Retinal pigment epithelial cell (primary cell): ENCODE data around the gene CLK2.
"Not testable (repeated sequence)": the region's sequence is repeated elsewhere in the genome, so short reads cannot be mapped to it uniquely, and the experiment has no call there.

ENCODE experiments used
- DNase-seq: peaks from one replicate; pipeline ENCODE4 v3.0.0-alpha.2; 2010; ENCODE audit warnings: low read depth
- H3K4me3 ChIP-seq: 2 replicates; pipeline ENCODE4 v1.5.1; 2011; ENCODE audit warnings: mild to moderate bottlenecking, low read length, control low read depth, moderate library complexity
- TF ChIP-seq, protein P1 (sequence below): conservative IDR thresholded peaks from 2 replicates; pipeline ENCODE4 v1.5.1; 2011; ENCODE audit warnings: low read depth, low read length, control low read depth, inconsistent platforms

Gene CLK2

DNA sequence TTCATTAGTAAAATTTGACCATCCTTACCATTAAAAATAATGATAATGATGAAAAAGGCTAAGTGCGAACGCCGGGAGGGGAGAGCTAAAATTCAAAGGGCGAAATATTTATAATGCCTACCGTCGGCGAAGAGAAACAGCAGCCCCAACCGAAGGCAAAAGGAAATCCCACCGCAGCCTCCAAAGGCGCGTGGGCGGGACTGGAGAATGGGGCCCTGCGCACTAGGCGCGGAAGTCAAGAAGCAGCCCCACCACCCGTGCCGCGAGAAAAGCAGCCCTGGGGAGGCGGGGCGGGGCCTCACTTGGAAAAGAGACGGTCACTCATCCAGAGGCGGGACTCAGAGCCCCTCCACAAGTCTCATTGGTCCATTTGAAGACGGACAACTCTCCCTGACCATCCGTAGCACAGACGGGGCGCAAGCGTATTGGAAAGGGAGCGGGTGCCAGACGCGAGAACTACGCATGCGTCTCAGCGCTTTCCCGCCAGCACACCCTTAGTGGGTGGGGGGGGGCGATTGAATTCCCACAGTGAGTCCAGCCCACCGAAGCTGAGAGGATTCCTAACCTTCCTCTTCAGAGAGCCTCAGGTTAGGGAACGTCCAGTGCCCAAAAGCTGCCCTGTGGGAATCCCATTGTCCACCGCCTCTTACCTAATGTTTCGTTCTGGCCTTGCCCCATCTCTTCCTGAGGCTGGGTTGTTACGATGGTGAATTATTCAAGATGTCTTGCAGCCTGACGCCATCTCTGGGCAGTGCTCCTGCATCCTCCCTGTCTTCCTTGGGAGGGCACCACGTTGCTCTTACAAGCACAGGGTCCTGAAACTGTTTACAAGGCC, 45.8 kb downstream of the CLK2 start:
- DNase-seq, result peak; percentile 95
- TF ChIP-seq, protein P1, sequence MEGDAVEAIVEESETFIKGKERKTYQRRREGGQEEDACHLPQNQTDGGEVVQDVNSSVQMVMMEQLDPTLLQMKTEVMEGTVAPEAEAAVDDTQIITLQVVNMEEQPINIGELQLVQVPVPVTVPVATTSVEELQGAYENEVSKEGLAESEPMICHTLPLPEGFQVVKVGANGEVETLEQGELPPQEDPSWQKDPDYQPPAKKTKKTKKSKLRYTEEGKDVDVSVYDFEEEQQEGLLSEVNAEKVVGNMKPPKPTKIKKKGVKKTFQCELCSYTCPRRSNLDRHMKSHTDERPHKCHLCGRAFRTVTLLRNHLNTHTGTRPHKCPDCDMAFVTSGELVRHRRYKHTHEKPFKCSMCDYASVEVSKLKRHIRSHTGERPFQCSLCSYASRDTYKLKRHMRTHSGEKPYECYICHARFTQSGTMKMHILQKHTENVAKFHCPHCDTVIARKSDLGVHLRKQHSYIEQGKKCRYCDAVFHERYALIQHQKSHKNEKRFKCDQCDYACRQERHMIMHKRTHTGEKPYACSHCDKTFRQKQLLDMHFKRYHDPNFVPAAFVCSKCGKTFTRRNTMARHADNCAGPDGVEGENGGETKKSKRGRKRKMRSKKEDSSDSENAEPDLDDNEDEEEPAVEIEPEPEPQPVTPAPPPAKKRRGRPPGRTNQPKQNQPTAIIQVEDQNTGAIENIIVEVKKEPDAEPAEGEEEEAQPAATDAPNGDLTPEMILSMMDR, result no peak
- peak overlapping the region; percentile 75 for H3K4me3 ChIP-seq

DNA sequence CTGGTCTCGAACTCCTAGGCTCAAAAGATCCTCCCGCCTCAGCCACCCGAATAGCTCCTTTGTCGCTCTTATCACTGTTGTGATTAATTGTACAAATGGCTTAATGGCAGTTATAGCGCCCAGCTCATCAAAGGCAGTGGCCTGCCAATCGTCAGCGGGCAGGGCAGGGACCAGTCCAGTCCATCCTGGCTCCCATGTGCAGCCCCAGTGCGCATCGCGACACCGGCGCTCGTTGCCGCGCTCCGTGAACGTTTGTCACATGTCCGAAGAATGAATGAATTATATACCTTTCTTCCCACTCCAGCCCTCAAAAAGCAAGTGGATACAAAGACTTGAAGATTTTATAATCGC, 46.4 kb downstream of the CLK2 start:
- DNase-seq, result no peak
- TF ChIP-seq, protein P1, result no peak
- H3K4me3 ChIP-seq, result peak overlapping the region; percentile 75

DNA sequence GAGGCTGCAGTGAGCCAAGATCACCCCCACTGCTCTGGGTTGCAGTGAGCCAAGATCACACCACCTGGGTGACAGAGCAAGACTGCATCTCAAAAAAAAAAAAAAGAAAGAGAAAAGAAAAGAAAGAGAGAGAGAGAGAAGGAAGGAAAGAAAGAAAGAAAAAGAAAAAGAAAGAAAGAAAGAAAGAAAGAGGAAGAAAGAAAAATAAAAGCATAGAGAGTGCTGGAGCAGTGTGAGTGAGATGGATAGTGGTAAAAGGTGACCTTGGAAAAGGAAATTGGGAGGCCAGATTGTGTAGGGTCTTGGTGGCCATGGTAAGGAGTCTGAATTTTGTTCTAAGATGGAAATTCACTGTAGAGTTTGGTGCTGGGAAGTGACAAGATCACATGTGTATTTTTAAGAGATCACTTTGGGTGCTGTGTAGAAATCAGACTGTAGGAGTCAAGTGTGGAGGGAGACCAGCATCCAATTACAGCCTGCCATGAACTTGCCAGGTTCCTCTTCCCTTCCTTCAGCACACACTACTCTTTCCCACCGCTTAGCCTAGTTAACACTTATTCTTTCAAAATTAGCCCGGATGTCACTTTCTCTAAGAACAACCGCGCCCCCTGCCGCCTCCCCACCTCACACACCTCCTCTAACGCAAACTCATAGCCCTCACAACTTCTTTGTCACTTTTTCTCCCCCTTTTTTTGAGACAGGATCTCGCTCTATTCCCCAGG, 47.0 kb downstream of the CLK2 start:
- H3K4me3 ChIP-seq, result peak overlapping the region; percentile 75
- TF ChIP-seq, protein P1, result peak; percentile 72
- DNase-seq, result peak; percentile 61

DNA sequence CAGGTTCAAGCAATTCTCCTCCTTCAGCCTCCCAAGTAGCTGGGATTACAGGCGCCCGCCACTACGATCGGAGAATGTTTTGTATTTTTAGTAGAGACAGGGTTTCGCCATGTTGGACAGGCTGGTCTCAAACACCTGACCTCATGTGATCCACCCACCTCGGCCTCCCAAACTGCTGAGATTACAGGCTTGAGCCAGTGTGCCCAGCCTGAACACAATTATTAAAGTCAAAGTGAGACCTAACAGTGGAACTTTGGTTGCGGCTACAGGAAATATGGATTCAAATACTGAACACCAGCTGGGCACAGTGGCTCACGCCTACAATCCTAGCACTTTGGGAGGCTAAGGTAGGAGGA, 47.9 kb downstream of the CLK2 start:
- DNase-seq, H3K4me3 ChIP-seq: not testable (repeated sequence)

DNA sequence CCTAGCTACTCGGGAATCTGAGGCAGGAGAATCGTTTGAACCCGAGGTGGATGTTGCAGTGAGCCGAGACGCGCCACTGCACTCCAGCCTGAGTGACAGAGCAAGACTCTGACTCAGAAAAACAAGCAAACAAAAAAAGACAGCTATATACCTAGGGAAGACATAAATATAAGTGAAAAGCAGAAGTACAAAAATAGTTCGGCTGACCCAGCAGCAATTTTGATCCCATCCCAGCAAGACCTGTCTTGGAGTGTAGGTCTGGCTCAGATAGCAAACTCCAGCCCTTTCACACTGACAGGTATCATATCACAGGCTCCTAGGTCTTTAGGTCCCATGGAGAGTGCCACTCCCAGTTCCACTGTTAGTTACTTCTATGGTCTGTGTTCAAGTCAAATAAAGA, 50.3 kb downstream of the CLK2 start:
- no peak overlapping the region for H3K4me3 ChIP-seq
- TF ChIP-seq, protein P1, result no peak
- no peak for DNase-seq

DNA sequence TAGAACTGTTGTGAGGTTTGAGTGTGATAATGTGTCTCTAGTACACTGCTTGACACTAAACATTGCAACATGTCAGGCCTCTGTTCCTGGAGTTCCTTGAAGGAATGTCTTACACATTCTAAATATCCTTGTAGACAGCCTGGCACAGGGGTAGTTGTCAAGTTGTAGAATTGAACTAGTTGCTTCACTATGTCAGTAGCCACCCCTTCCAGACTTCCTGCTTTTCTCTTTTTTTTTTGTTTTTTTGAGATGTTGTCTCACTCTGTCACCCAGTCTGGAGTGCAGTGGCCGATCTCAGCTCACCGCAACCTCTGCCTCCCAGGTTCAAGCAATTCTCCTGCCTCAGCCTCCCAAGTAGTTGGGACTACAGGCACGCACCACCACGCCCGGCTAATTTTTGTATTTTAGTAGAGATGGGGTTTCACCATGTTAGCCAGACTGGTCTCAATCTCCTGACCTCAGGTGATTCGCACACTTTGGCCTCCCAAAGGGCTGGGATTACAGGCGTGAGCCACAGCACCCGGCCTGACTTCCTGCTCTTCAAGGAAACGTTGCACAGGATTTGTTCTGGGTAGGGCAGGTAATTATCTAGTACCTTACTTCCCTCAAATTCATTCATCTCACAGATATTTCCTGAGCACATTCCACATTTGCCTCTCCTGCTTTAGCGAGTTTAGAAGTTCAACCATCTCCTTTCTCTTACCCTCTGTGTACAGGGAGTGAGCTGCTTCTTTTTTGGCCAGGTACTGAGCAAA, 52.9 kb downstream of the CLK2 start:
- not testable (repeated sequence) for H3K4me3 ChIP-seq, DNase-seq

DNA sequence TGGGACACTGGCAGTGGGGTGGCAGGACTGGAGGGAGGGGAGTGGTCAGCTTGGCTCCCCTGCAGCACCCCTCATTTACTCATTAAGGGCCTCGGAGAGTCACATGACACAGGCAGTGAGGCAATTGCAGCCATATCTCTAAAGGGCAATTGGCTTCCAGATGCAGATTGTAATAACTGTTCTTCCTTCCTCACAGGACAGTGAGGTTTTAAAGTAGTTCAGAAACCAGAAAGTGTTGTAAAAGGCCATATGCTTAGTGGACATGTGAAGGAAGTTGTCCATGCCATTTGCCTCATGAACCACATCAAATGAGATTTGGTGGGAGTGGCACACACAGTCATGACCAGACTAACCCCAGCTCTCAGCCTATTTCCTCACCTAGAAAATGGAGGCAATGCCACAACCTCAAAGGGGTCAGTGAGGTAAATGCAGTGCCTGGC, 53.7 kb downstream of the CLK2 start:
- TF ChIP-seq, protein P1, result no peak
- no peak for DNase-seq
- H3K4me3 ChIP-seq, result no peak overlapping the region
